Uterus (tissue), 4 donors: Measurements from ENCODE around the gene GCK. TPM values are rescaled to one million over a fixed set of nuclear protein-coding genes. Genes with fewer than 3 reads are reported as not detected.

Experiments
- DNase-seq, 2 donors: peaks; one replicate each; pipeline ENCODE4 v3.0.0-alpha.2; 2019 to 2020
- H3K27ac ChIP-seq, 2 donors: fragments of 200-600 bp; sonication (generic); 1 replicate in 1 of 2; 2 replicates in 1 of 2; pipeline ENCODE4 v1.5.1; 2016 to 2018
- H3K27me3 ChIP-seq, 2 donors: fragments of 200-600 bp; sonication (generic); one replicate each; pipeline ENCODE4 v1.5.1; 2018 to 2019; ENCODE audit warnings: control low read depth in 1 of 2
- H3K36me3 ChIP-seq, 2 donors: fragments of 200-600 bp; sonication (generic); one replicate each; pipeline ENCODE4 v1.5.1; 2019; ENCODE audit warnings: control low read depth in 1 of 2
- H3K4me1 ChIP-seq, 2 donors: fragments of 200-600 bp; sonication (generic); one replicate each; pipeline ENCODE4 v1.5.1; 2018 to 2019; ENCODE audit warnings: control low read depth in 1 of 2
- H3K4me3 ChIP-seq, 2 donors: fragments of 200-600 bp; sonication (generic); 1 replicate in 1 of 2; 2 replicates in 1 of 2; pipeline ENCODE4 v1.5.1; 2018 to 2019; ENCODE audit warnings: mild to moderate bottlenecking in 1 of 2
- H3K9me3 ChIP-seq, 2 donors: fragments of 200-600 bp; sonication (generic); one replicate each; pipeline ENCODE4 v1.5.1; 2019; ENCODE audit warnings: control low read depth in 1 of 2
- CTCF ChIP-seq, 4 experiments: fragments of 200-600 bp in 2 of 4; fragments of 450-650 bp in 2 of 4; sonication (generic) in 2 of 4; IDR thresholded peaks; one replicate each; pipeline ENCODE4 v1.5.1; 2016 to 2019; ENCODE audit warnings: antibody characterized with exemption in 4 of 4, mild to moderate bottlenecking in 2 of 4, moderate library complexity in 1 of 4
- POLR2A ChIP-seq, 2 donors: fragments of 450-650 bp; IDR thresholded peaks; one replicate each; pipeline ENCODE4 v1.6.1; 2016; ENCODE audit warnings: antibody characterized with exemption in 2 of 2, mild to moderate bottlenecking in 1 of 2, moderate library complexity in 1 of 2
- intact Hi-C: fragments of 100-400 bp; cut with DNase I; formaldehyde crosslinking; loops from one replicate; pipeline ENCODE4 v1.15.1; 2023; ENCODE audit warnings: low total_unique reads
- total RNA-seq, 4 donors: library from RNA; depleted of rRNA in 3 of 4; stranded (reverse); fragments of >200 nt in 3 of 4; gene quantifications; one replicate each; pipeline versions ENCODE4 v1.1.0 to v1.2.4, GENCODE V29; 2014 to 2023
- donor health status: DM: yes; HTN: yes; CAD: no.

Gene GCK
- total RNA-seq, 4 donors from 2014 or later, result 0.29 to 2.6 (median 1.8) TPM; not detected in 1

DNA sequence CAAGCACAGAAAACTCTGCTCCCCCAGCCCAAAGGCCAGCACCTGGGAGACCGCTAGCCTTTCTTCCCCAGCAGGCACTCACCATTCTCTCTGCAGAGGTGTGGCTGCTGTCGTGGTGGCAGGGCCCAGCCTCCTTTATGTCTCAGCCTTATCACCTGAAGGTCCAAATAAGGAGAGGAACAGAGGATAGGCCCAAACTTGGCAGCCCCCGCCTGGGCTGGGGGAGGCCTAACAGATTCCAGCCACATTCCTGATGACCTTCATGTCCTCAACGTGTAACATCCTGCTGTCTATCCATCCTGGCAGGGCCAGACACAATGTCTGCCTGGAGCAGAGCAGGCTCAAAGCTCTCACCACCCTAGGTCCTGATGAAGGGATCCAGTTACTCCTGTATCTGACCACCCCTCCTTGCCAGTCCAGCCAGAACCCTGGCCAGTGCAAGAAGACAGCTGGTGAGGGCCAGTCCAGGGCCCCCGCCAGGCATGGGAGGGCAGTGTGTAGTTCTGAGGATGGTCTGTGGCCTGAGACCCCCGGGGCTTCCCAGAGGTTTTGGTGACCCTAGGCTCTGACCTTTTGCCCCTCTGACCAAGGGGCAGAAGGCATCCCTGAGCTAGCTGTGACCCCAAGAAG, 47.9 kb downstream of the GCK start, which contains the start of gene MYL7:
Gene MYL7 (minus strand): TSS at position 112 of the 630 bp plus-strand sequence. CDS start 27 bp downstream, at position 85.
- Histone ChIP-seq H3K27ac (no peak within 1 kb of the TSS), H3K27me3 (no peaks in the 10 kb centered on the region), H3K9me3 (no peaks in the 10 kb centered on the region), H3K4me1 (peaks cover 0 to 5% of the 10 kb centered on the region in 2 donors), H3K36me3 (no peaks in the 10 kb centered on the region), H3K4me3 (no peak within 1 kb of the TSS)
- no peak for DNase-seq
- no peak for TF ChIP-seq CTCF (IDR thresholded peaks at IDR 0.05)
- TF ChIP-seq POLR2A (IDR thresholded peaks at IDR 0.05), result no peak
- intact Hi-C loops, result no loop called here

DNA sequence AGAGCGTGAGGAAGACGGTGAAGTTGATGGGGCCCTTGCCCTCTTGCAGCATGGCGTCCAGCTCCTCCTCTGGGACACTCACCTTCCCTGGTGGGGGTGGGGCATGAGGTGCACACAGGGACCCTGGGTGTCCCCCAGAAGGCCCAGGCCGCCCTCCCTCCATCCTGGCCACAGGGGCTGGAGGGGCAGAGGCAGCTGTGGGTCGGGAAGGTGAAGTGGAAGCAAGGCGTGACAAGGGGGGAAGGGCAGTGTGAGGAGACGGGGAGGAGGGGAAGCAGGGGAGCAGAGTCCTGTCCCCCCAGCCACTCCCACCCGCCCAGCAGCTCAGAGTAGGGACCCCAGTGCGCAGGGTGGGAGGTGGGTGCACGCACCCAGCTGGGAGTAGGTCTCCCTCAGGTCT, 48.9 kb downstream of the GCK start:
- H3K27me3 ChIP-seq, result no peaks in the 10 kb centered on the region
- intact Hi-C loops, result no loop called here
- TF ChIP-seq POLR2A (IDR thresholded peaks at IDR 0.05) (no peak), CTCF (IDR thresholded peaks at IDR 0.05) (no peak)
- H3K9me3 ChIP-seq, result no peaks in the 10 kb centered on the region
- no peak overlapping the region for H3K27ac ChIP-seq
- no peak for DNase-seq
- no peaks in the 10 kb centered on the region for H3K36me3 ChIP-seq
- no peak overlapping the region for H3K4me3 ChIP-seq
- peaks cover 0 to 2% of the 10 kb centered on the region in 2 donors for H3K4me1 ChIP-seq

- Histone ChIP-seq H3K9me3 (no peaks in the 10 kb centered on the region), H3K36me3 (no peaks in the 10 kb centered on the region), H3K27ac (no peak overlapping the region), H3K4me3 (no peak overlapping the region), H3K27me3 (no peaks in the 10 kb centered on the region), H3K4me1 (no peaks in the 10 kb centered on the region)
- no peak for DNase-seq
- intact Hi-C loops, result no loop called here
- TF ChIP-seq CTCF (IDR thresholded peaks at IDR 0.05) (no peak), POLR2A (IDR thresholded peaks at IDR 0.05) (no peak)
Observed at GRCh38 chr7:44139311-44140010, 49.8 kb downstream of the GCK start.

DNA sequence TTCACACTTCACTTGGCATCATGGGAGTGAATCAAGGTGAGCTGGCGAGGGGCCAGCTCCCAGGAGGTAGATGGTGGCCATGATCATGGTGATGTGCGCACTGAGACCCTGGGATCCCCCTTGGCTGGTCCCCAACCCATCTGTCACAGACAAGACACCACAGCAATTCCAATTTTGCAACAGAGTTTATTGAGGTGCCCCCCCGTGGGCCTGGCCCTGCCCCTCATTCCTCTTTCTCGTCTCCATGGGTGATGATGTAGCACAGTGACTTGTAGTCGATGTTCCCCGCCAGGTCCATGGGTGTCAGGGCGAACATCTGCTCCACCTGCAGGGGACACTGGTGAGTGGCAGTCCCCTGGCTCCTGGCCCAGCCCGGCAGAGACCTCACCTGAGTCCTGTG, 50.5 kb downstream of the GCK start:
- H3K27ac ChIP-seq, result no peak overlapping the region
- no peaks in the 10 kb centered on the region for H3K36me3 ChIP-seq
- no peaks in the 10 kb centered on the region for H3K27me3 ChIP-seq
- TF ChIP-seq CTCF (IDR thresholded peaks at IDR 0.05), result no peak
- TF ChIP-seq POLR2A (IDR thresholded peaks at IDR 0.05), result no peak
- H3K4me1 ChIP-seq, result no peaks in the 10 kb centered on the region
- DNase-seq, result no peak
- intact Hi-C loops, result no loop called here
- H3K4me3 ChIP-seq, result no peak overlapping the region
- no peaks in the 10 kb centered on the region for H3K9me3 ChIP-seq

- TF ChIP-seq POLR2A (IDR thresholded peaks at IDR 0.05), result no peak
- TF ChIP-seq CTCF (IDR thresholded peaks at IDR 0.05), result no peak
- H3K27me3 ChIP-seq, result no peaks in the 10 kb centered on the region
- intact Hi-C loops, result no loop called here
- no peak overlapping the region for H3K4me3 ChIP-seq
- no peak overlapping the region for H3K27ac ChIP-seq
- no peak for DNase-seq
- H3K4me1 ChIP-seq, result no peaks in the 10 kb centered on the region
- H3K36me3 ChIP-seq, result no peaks in the 10 kb centered on the region
- no peaks in the 10 kb centered on the region for H3K9me3 ChIP-seq
Observed at GRCh38 chr7:44136731-44137130, 52.5 kb downstream of the GCK start.
